Neural progenitor cell (in vitro differentiated cells): ENCODE data around the gene SERPINB13.
"Not testable (repeated sequence)": the region's sequence is repeated elsewhere in the genome, so short reads cannot be mapped to it uniquely, and the experiment has no call there.

Experiments used
- CTCF ChIP-seq: fragments of 200-600 bp; sonication (generic); IDR thresholded peaks from 2 replicates; pipeline ENCODE4 v1.5.1; 2017; ENCODE audit warnings: antibody characterized with exemption, mild to moderate bottlenecking
- EZH2 ChIP-seq: fragments of 200-600 bp; sonication (generic); IDR thresholded peaks from 2 replicates; pipeline ENCODE4 v1.6.1; 2017; ENCODE audit warnings: antibody characterized with exemption, mild to moderate bottlenecking, moderate library complexity
- EZH2phosphoT487 ChIP-seq: fragments of 200-600 bp; sonication (generic); IDR thresholded peaks from 2 replicates; pipeline ENCODE4 v1.6.1; 2017; ENCODE audit warnings: antibody characterized with exemption

DNA sequence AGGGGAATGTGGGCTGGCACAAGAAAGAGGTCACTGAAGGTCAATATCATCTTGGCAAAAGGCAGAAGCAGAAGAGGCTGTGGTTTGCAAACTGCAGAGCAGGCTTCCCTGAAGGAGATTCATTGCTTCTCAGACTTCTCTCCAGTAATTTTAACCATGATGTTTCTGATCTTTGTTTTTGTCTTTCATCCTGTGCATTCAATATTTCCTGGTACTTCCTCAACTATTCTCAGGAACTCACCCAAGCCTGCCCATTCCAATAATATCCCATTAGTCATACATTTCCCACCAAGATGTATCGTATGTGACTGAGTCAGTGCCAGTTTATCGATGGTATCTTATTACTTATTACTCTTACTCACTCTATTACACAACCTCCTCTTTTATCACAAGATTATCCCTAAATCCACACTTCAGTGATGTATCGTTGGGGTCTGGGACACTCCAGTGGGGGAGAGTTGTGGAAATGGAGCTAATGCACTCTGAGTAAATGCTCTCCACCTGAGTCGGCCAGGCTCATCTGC, 54.1 kb downstream of the SERPINB13 start:
- not testable (repeated sequence) for TF ChIP-seq CTCF, EZH2, EZH2phosphoT487
